Urinary bladder (tissue), 4 donors: ENCODE results near the gene HS6ST3. TPM values are rescaled to one million over a fixed set of nuclear protein-coding genes. Genes with fewer than 3 reads are reported as not detected.

Source experiments
- DNase-seq: peaks from one replicate; pipeline ENCODE4 v3.0.0-alpha.2; 2015; ENCODE audit errors: extremely low spot score
- H3K27ac ChIP-seq: one replicate; pipeline ENCODE4 v1.5.1; 2013; ENCODE audit warnings: low read depth, mild to moderate bottlenecking, moderate library complexity
- H3K36me3 ChIP-seq: one replicate; pipeline ENCODE4 v1.6.1; 2013; ENCODE audit warnings: mild to moderate bottlenecking, moderate library complexity; ENCODE audit not compliant: insufficient read depth
- H3K4me1 ChIP-seq: one replicate; pipeline ENCODE4 v1.6.1; 2013; ENCODE audit warnings: mild to moderate bottlenecking, moderate library complexity; ENCODE audit not compliant: insufficient read depth
- H3K4me3 ChIP-seq: one replicate; pipeline ENCODE4 v1.5.1; 2013; ENCODE audit warnings: low read depth, low read length
- WGBS: extraction: QIAGEN DNeasy Blood & Tissue Kit; methylation state at CpG from one replicate; pipeline ENCODE4 v1.1.7; 2013; 5-methylcytosine and 5-hydroxymethylcytosine counted together
- polyA plus RNA-seq: library from polyadenylated mRNA; stranded (reverse); fragments of 200-250 nt; gene quantifications from one replicate; pipeline ENCODE4 v1.2.3, GENCODE V29; 2013
- total RNA-seq: library from RNA; depleted of rRNA; stranded (reverse); fragments of >200 nt; gene quantifications from one replicate; pipeline ENCODE4 v1.2.3, GENCODE V29; 2014
- donor health status: healthy with polysubstance abuse.
- donor health status: healthy.

HS6ST3 gene
- total and polyA plus RNA-seq, 2 donors: 0.37 to 1.4 TPM

- Histone ChIP-seq H3K4me3 (no peak overlapping the region), H3K4me1 (no peaks in the 10 kb centered on the region), H3K27ac (no peak overlapping the region), H3K36me3 (no peaks in the 10 kb centered on the region)
- no peak for DNase-seq
- WGBS: 86% methylated on average over 10 of the region's 10 CpGs
These were observed 734.2 kb downstream of the HS6ST3 start for GRCh38 chr13:96824140-96824539.

DNA sequence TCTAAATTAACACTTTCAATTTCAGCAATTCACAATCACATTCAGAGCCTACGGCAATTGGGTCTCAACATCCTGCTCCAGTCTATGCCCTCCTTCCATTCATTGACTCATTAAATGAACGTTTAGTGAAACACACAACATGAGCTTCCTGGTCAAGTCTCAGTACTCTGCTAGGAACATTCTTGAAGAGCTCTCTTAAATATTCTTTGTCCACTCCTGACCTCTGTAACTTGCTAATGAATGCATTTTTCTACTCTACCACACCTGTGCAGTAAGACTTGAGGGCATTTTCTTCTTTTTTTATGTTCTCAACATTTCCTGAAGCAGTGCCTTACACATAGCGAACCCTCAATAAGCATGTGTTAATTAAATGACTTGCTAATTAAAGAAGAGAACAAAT is 735.7 kb downstream of the HS6ST3 start:
- WGBS: 79% methylated on average over 3 of the region's 3 CpGs
- no peaks in the 10 kb centered on the region for H3K4me1 ChIP-seq
- H3K36me3 ChIP-seq: no peaks in the 10 kb centered on the region
- no peak overlapping the region for H3K27ac ChIP-seq
- H3K4me3 ChIP-seq: no peak overlapping the region
- no peak for DNase-seq

- 84% methylated on average over 4 of the region's 4 CpGs for WGBS
- H3K36me3 ChIP-seq: no peaks in the 10 kb centered on the region
- H3K4me1 ChIP-seq: no peaks in the 10 kb centered on the region
- no peak overlapping the region for H3K4me3 ChIP-seq
- H3K27ac ChIP-seq: no peak overlapping the region
- DNase-seq: no peak
These were observed 744.7 kb downstream of the HS6ST3 start for GRCh38 chr13:96834626-96835025.

DNA sequence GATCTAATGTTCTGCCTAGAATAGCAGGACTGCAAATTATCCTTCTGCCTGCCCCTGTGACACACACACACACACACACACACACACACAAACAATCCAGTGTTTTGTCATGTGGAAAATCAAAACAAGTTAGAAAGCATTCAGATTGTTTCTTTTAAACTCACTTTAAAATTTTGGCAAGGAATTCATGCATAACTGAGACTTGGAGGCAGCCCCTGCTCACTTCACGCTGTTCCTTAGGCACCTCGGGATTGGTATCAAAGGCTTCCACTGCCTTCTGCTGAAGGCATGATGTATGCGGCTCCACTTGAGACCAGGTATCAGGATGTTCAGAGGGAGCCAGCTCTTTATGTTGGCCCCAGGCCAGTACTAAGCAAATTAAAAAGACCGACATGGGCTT is 745.6 kb downstream of the HS6ST3 start:
- Histone ChIP-seq H3K4me3 (no peak overlapping the region), H3K36me3 (no peaks in the 10 kb centered on the region), H3K27ac (no peak overlapping the region), H3K4me1 (no peaks in the 10 kb centered on the region)
- DNase-seq: no peak
- WGBS: 52% methylated on average over 4 of the region's 4 CpGs

DNA sequence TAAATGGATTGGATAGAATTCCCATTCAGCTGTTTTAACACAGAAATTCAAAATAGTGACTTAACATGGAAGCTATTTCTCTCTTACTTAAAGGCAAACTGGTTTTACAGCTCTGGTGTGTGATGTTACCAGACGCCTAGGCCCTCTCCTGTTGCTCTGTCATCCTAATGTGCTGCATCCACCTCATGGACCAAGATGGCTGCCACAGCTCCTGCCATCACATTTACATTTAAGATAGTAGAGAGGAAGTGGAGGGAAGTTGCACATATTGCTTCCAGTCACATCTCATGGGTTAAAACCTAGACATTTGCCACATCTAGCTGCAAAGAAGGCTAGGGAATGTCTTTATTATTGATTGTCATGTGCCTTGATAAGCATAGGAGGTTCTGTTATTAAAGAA is 746.8 kb downstream of the HS6ST3 start:
- 96% methylated on average over 1 of the region's 1 CpG for WGBS
- H3K36me3 ChIP-seq: no peaks in the 10 kb centered on the region
- no peak for DNase-seq
- no peaks in the 10 kb centered on the region for H3K4me1 ChIP-seq
- no peak overlapping the region for H3K27ac ChIP-seq
- no peak overlapping the region for H3K4me3 ChIP-seq

- Histone ChIP-seq H3K36me3 (no peaks in the 10 kb centered on the region), H3K27ac (no peak overlapping the region), H3K4me3 (no peak overlapping the region), H3K4me1 (no peaks in the 10 kb centered on the region)
- 68% methylated on average over 1 of the region's 1 CpG for WGBS
- no peak for DNase-seq
These were observed 747.9 kb downstream of the HS6ST3 start for GRCh38 chr13:96837809-96838208.

GRCh38 chr13:96844195-96844594 is 754.3 kb downstream of the HS6ST3 start:
- H3K36me3 ChIP-seq: no peaks in the 10 kb centered on the region
- H3K4me3 ChIP-seq: no peak overlapping the region

DNA sequence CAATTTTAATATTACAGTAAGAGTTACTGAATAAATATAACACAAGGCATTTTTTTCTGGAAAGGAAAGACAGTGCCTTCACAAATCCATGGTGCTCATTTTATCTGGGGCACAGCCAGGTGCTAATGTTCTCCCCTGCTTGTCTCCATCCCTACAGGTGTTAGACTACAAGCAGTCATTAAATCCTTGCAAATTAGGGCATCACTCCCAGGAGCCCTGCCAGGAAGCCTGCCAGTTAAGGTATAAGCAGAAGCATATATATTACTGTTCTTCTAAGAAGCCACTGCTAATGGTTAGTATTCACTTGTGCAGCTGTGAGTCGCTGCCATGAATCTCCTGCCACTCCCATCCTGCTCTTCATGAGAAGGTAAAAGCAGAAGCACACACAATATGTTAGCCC is 754.7 kb downstream of the HS6ST3 start:
- H3K36me3 ChIP-seq: no peaks in the 10 kb centered on the region
- H3K4me1 ChIP-seq: no peaks in the 10 kb centered on the region
- no peak for DNase-seq
- no peak overlapping the region for H3K4me3 ChIP-seq
- WGBS: 78% methylated on average over 1 of the region's 1 CpG
- no peak overlapping the region for H3K27ac ChIP-seq

More at GRCh38 chr13:96844195-96844594, 754.3 kb downstream of the HS6ST3 start:
- H3K27ac ChIP-seq: no peak overlapping the region
- H3K4me1 ChIP-seq: no peaks in the 10 kb centered on the region
- DNase-seq: no peak

DNA sequence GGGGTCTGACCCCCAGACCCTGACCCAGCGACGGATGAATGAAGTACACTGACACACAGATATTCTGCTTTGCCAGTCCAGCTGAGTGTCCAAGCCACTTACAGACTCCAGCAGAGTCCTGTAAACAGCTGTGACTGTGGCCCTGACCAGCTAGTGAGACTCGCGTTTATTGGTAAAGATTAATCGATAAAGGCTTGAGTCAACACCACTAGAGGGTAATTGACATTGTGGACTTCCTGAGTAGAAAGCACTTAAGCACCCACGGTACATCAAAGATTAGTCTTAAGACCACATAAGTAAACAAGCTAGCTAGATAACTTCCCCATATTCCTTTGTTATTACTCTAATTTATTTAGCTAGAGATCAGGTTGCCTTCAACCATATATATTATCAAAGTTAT is 758.4 kb downstream of the HS6ST3 start:
- DNase-seq: no peak
- Histone ChIP-seq H3K4me3 (no peak overlapping the region), H3K4me1 (no peaks in the 10 kb centered on the region), H3K36me3 (no peaks in the 10 kb centered on the region), H3K27ac (no peak overlapping the region)
- 55% methylated on average over 6 of the region's 6 CpGs for WGBS

- Histone ChIP-seq H3K36me3 (no peaks in the 10 kb centered on the region), H3K4me1 (no peaks in the 10 kb centered on the region), H3K4me3 (no peak overlapping the region), H3K27ac (no peak overlapping the region)
- DNase-seq: no peak
- 89% methylated on average over 5 of the region's 5 CpGs for WGBS
These were observed 759.2 kb downstream of the HS6ST3 start for GRCh38 chr13:96849091-96849490.

DNA sequence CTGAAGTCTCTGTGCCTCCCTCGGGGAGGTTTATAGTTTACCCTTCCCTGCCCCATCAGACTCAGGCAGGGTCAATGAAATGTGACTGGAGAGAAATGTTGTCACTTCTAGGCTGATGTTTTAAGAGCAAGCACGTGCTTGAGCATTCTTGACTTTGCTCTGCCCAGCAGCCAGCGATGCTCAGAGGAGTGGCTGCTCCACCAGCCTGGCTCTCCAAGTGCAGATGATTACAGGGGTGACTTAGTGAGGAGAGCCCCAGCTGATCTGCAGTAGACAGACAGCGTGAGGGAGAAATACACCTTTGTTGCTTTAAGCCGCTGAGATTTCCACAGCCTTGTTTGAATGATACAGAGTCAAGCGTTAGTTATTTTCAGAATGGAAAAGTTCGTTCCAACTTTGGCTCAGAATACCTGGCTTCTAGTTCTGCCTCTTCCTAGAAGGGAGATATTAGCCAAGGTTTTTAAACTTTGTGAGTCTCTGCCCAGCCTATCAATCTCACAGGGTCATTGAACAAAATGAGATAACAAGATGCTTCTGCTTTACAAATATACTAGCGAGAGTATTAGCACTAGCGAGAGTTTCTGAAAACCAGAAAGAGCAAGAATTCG is 760.7 kb downstream of the HS6ST3 start:
- H3K4me1 ChIP-seq: no peaks in the 10 kb centered on the region
- no peak overlapping the region for H3K27ac ChIP-seq
- no peaks in the 10 kb centered on the region for H3K36me3 ChIP-seq
- no peak overlapping the region for H3K4me3 ChIP-seq
- WGBS: 86% methylated on average over 10 of the region's 10 CpGs
- no peak for DNase-seq

- H3K36me3 ChIP-seq: no peaks in the 10 kb centered on the region
- no peaks in the 10 kb centered on the region for H3K4me1 ChIP-seq
- no peak overlapping the region for H3K4me3 ChIP-seq
- 50% methylated on average over 9 of the region's 9 CpGs for WGBS
- no peak overlapping the region for H3K27ac ChIP-seq
- DNase-seq: no peak
These were observed 762.0 kb downstream of the HS6ST3 start for GRCh38 chr13:96851856-96852445.

DNA sequence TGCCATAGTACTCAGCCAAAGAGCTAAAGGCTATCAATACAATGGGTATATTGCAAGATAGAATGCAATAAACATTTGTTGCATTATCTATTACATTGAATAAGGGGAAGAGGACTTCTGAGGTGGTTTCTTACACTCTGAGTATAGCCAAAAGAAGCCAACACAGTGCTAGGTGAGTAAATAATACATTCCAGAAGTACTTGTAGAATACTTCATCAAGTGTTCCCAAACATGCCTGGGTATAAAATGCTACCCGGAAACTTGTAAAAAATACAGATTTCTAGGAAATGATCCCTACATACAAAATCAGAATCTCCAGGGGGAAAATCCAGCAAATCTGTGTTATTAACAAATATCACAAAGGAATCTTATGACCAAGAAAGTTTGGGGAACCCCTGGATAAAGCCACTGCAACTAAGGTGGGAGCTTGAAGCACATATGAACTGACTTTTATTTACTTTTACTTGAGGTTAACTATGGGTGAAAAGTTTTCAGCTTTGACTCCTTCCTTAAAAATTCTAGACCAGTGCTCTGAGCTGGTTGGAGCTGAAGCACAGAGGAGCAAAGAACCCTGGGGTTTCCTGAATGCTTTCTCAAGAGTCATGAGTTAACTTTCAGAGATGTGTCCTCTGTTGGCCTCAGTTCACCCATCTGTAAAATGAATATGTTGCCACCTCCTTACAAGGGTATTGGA is 768.4 kb downstream of the HS6ST3 start:
- no peaks in the 10 kb centered on the region for H3K36me3 ChIP-seq
- DNase-seq: no peak
- WGBS: 96% methylated on average over 1 of the region's 1 CpG

DNA sequence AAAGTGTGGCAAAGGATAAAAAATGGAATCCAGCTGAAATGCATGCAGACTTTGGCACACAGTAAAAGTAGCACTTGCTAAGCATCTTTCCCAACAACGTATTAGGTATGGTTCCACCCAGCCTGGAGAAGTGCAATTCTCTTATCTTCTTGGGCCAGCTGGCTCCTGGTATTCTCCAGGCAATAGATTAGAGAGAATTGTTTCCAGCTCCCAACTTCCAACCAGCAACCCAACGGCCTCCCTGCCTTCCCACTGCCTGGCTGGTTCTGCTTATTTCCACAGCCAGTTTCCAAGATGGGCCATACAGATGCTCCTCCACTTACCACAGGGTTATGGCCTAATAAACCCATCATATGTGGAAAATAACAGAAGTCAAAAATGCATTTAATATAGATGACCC is 771.0 kb downstream of the HS6ST3 start:
- Histone ChIP-seq H3K4me3 (no peak overlapping the region), H3K4me1 (no peaks in the 10 kb centered on the region), H3K36me3 (peaks cover 2% of the 10 kb centered on the region), H3K27ac (no peak overlapping the region)
- WGBS: 37% methylated on average over 2 of the region's 2 CpGs
- DNase-seq: no peak

More for the DNA sequence above, 768.4 kb downstream of the HS6ST3 start:
- Histone ChIP-seq H3K27ac (no peak overlapping the region), H3K4me1 (no peaks in the 10 kb centered on the region), H3K4me3 (no peak overlapping the region)
